HG03196 (cell line): Measurements from ENCODE around the gene ICOS.
"Not testable (repeated sequence)": the region's sequence is repeated elsewhere in the genome, so short reads cannot be mapped to it uniquely, and the experiment has no call there.

ENCODE experiments used
- ATAC-seq: cut with Tn5 transposase; IDR thresholded peaks from one replicate; pipeline ENCODE4 v1.9.1; 2021; ENCODE audit not compliant: unreplicated experiment

The ICOS gene

GRCh38 chr2:203973000-203973399, 36.4 kb downstream of the ICOS start:
- peak; percentile 72 for ATAC-seq

GRCh38 chr2:203973676-203974075, 37.1 kb downstream of the ICOS start:
- ATAC-seq: no peak

GRCh38 chr2:203975912-203976311, 39.3 kb downstream of the ICOS start:
- no peak for ATAC-seq

- no peak for ATAC-seq
Observed at GRCh38 chr2:203982276-203982675, 45.7 kb downstream of the ICOS start.

GRCh38 chr2:203983064-203983715, 46.6 kb downstream of the ICOS start:
- ATAC-seq: no peak

- ATAC-seq: not testable (repeated sequence)
Observed at GRCh38 chr2:203985978-203986377, 49.4 kb downstream of the ICOS start.

- ATAC-seq: no peak
Observed at GRCh38 chr2:203987959-203988358, 51.4 kb downstream of the ICOS start.

- ATAC-seq: no peak
Observed at GRCh38 chr2:203988500-203989260, 52.1 kb downstream of the ICOS start.

GRCh38 chr2:203989521-203989920, 53.0 kb downstream of the ICOS start:
- no peak for ATAC-seq

GRCh38 chr2:203992509-203992908, 55.9 kb downstream of the ICOS start:
- no peak for ATAC-seq

GRCh38 chr2:203993011-203993410, 56.4 kb downstream of the ICOS start:
- no peak for ATAC-seq

- ATAC-seq: no peak
Observed at GRCh38 chr2:203993560-203993959, 57.0 kb downstream of the ICOS start.

- ATAC-seq: peak; percentile 48
Observed at GRCh38 chr2:203994735-203995134, 58.2 kb downstream of the ICOS start.

- no peak for ATAC-seq
Observed at GRCh38 chr2:203996692-203997091, 60.1 kb downstream of the ICOS start.

- ATAC-seq: peak; percentile 69
Observed at GRCh38 chr2:203997481-203997880, 60.9 kb downstream of the ICOS start.

- ATAC-seq: no peak
Observed at GRCh38 chr2:203997980-203998809, 61.6 kb downstream of the ICOS start.

GRCh38 chr2:203999835-204000234, 63.3 kb downstream of the ICOS start:
- no peak for ATAC-seq

- no peak for ATAC-seq
Observed at GRCh38 chr2:204000446-204000845, 63.9 kb downstream of the ICOS start.

- ATAC-seq: no peak
Observed at GRCh38 chr2:204003276-204003990, 66.9 kb downstream of the ICOS start.

- no peak for ATAC-seq
Observed at GRCh38 chr2:204004912-204005311, 68.3 kb downstream of the ICOS start.
